HG02970 (cell line): Measurements from ENCODE around the gene PPP2CA.
"Not testable (repeated sequence)": the region's sequence is repeated elsewhere in the genome, so short reads cannot be mapped to it uniquely, and the experiment has no call there.

Experiments
- ATAC-seq: cut with Tn5 transposase; IDR thresholded peaks from one replicate; pipeline ENCODE4 v1.9.1; 2021; ENCODE audit warnings: mild to moderate bottlenecking, moderate library complexity, moderate number of reproducible peaks; ENCODE audit not compliant: unreplicated experiment, low FRiP score

Gene PPP2CA

DNA sequence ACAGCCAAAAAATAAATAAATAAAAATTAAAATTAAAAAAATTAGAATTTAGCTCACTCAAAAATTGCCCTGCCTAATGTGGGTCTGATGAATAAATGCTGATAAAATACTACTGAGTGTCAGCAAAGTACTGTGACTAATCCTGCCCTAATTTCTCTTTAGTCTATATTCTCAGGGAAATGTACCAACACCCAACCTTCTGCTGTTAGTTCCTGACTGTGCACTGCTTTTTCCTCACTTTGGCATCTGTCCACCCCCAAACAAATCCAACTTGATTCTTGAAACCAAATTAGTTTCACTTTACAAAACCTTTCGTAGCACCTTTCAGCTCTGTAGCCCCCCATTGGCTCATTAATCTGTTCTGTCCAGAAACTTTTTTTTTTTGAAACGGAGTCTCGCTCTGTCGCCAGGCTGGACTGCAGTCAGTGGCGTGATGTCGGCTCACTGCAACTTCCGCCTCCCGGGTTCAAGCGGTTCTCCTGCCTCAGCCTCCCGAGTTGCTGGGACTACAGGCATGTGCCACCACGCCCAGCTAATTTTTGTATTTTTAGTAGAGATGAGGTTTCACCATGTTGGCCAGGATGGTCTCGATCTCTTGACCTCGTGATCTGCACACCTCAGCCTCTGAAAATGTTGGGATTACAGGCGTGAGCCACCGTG lies 73.6 kb downstream of the PPP2CA start:
- ATAC-seq: not testable (repeated sequence)

DNA sequence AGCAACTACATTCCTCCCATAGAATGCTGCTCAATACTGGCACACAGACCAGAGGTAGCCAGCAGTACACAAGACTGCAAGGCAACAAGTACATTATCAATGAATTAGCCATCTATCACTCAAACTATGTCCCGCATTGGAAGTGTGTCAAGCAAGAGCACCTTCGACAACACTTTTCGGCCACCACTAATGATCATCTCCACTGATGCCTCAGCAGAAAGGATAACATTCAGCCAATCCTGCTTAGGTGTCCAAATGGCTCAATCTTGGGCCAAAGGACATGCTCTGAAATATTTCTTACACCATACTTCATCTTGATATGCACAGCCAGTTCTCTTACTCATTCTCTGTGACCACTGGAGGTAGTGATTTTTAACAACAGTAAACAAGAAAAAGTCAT lies 74.2 kb downstream of the PPP2CA start:
- no peak for ATAC-seq

DNA sequence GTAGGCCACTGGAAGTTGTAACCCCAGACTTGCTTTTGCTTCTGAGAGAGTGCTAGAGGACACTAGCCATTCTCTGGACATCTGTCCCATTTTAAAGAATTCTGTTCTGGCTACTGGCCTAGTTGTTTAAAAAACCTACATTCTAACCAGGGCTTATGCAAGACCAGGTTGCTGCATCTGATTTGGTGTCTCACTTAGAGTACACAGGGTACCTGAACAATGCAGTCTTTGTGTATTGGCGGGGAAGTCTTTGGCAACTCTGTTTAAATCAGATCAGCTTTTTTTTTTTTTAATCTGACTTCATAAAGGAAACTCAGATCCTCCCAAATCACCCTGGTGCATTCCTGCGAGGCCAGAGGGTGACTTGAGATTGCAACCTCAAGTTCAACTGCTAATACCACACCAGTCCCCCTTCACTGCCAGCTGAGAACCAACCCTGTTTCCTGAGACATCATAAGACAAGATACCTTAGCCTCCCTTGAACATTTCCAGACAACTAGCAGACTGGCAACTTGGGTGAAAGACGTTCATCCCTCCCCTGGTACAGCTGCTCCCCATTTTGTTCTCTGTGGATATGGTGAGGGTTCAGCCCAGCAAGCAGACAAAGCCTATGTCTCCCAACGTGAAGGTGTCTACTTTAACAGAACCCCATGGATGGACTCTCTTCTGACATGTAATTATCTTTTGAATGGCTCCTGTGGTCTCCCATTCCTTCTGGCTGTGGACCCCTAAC lies 76.1 kb downstream of the PPP2CA start:
- no peak for ATAC-seq

DNA sequence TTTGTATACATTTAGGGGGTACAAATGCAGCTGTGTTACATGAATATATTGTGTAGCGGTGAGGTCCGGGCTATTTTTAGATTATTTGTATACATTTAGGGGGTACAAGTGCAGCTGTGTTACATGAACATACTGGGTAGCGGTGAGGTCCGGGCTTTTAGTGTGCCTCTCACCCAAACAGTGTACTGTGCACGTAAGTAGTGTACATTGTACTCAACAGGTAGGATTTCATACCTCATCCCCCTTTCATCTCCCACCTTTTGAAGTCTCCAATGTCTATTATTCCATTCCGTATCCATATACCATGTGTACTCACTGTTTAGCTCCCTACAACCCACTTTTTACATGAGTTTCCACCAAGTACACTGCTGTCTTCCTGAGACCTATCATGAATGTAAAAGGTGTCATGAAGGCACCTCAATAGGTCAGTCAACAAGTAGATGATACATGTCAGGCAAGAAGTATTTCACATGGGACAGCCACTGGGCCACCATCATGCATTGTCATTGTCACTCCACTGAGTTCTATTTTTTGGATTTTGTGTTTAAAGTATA lies 76.8 kb downstream of the PPP2CA start:
- ATAC-seq: no peak

DNA sequence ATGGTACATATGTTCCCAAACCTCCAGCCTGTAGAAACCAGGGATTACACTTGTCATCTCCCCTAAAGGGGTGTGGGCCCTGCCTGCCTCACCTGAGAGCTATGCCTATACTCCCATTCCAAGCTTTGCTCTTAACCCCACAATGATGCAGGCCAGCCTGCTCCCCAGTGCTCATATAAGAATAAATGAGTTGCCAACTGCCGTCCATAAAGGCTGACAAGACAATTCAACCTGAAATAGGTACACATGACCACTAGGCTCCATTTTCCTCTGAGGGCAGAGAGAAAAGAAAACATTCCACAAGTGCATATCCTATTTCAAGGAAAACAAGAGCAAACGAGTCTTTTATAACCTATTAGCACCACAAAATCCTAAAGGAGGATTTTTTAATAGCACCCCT lies 77.6 kb downstream of the PPP2CA start:
- no peak for ATAC-seq

DNA sequence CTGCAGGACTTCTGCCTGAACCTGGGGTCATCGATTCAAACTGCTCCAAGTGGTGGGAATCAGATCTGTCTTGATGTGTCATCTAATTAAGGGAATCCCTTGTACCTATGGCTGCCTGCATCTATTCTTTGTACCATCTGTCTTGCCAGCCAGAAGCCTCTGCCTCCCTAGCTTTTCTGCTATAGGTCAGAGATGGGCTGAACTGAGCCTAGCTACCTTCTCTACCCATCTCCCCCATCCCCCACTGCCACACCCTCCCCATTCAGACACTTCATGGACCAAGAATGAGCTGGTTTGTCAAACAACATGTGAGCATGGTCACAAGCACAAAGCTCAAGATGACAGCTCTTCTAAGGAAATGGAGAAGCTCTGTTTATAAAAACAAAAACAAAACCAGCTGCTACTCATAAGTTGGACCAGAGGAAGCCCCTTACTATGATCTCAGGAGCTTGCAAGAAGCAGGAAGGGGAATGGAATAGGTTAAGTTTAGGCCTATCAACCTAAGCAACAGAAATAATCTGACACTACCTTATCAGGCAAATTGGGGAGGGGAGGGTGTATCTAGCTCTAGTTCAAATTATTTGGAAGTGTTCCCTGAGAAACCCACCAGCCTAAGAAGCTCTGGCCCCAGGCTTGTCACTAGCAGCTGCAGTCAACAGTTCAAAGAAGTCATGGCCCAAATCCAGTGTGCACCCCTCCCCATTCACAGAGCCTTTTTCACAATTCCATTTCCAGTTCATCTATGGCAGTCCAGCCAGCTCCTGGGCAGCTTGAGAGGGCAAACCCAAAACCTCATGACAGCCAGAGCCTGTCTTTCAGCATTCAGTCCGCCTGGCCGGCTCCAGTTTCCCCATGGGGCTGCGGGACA lies 79.0 kb downstream of the PPP2CA start:
- no peak for ATAC-seq

DNA sequence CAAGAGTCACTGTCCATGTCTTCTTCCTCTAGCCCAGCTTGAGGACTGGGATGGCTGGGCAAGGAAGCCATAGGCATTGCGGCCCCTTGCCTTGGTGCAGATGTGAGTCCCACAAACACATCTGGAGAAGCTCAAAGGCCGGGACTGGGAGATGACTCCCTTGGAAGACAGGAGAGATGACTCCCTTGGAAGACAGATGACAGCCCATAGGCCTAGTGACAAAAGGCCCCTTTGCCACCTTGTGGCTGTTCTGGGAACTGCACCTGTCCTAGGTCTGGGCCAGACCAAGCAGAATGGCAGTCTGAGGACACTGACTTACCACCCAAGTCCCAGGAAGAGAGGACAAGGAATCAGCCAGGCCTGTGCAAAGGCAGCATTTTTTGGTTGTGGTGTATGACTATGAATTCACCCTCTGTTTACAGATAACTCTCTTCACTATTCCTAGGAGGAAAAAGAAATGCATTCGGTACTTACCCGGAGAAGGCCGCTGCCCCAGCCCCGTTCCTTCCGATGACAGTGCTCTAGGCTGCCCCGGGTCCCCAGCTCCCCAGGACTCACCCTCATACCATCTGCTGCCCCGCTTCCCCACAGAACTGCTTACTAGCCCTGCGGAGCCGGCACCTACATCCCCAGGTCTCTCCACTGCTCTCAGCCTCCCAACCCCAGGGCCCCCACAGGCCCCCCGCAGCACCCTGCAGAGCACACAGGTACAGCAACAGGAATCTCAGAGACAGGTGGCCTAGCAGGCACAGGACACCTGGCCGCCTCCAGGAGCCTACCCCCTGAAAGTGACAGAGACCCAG lies 79.9 kb downstream of the PPP2CA start:
- ATAC-seq: no peak

DNA sequence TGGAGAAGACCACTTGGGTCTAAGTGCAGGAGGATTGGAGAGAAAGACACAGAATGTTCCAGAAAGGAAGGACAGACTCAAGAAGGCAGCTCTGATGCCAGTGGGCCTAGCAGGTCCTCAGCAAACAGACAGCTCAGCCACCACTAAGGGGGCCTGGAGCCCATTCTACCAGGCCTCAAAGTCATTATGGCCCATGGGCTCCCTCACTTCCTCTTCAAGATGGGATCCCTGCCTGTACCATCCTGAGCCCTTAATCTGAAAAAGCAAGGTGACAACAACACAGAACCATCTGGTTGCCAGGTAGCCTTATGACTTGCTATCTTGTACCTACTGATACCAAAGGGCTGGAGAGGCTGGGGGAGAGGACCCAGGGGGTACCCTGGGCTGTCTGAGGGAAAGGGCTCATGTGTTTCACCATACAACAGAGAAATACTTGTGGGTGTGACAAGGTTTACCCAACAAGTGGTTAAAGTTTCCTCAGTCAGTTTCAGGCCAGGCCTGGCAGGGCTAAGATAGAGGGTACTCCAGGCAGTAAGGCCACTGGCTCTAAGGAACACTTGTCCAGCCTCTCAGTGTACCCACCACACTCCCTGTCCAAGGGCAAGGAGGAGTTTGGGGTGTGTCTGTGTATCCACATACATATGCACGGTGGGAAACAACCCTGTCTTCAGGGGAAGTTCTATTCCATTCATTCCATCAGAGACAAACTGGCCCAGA lies 80.7 kb downstream of the PPP2CA start:
- no peak for ATAC-seq
